Neural progenitor cell (in vitro differentiated cells): ENCODE results near the gene DOCK9.

Experiments
- EZH2 ChIP-seq: fragments of 200-600 bp; sonication (generic); IDR thresholded peaks from 2 replicates; pipeline ENCODE4 v1.6.1; 2017; ENCODE audit warnings: antibody characterized with exemption, mild to moderate bottlenecking, moderate library complexity
- EZH2phosphoT487 ChIP-seq: fragments of 200-600 bp; sonication (generic); IDR thresholded peaks from 2 replicates; pipeline ENCODE4 v1.6.1; 2017; ENCODE audit warnings: antibody characterized with exemption
- TF ChIP-seq, protein P1 (sequence below): fragments of 200-600 bp; sonication (generic); IDR thresholded peaks from 2 replicates; pipeline ENCODE4 v1.5.1; 2017; ENCODE audit warnings: antibody characterized with exemption, mild to moderate bottlenecking

DNA sequence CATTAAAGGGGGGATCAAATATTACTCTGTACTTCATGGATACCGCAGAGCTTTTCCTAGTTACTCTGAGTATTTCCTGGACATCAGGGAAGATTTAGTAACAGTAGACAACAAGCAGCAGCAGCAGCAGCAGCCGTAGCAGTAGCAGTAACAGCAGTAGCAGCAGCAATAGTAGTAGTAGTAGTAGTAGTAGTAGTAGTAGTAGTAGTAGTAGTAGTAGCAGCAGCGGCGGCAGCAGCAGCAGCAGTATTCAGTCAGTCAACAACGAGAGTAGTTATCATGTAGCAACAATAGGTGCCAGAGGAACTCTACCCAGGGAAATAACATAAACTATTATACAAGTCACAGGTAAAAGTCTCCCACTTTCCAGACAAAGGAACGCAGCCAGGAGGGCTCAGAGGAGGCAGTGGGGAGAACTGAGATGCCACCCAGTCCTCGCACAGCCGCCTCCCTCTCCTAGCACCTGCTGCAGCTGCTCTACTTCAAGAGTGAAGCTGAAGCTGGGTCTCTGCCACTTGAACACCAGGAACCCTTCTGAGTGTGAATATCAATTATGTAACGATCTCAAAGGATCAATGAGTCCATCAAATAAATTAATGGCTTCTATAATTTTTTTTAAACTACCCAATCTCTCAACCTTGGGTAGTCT is 1.3 kb upstream of the DOCK9 start:
- TF ChIP-seq, protein P1, sequence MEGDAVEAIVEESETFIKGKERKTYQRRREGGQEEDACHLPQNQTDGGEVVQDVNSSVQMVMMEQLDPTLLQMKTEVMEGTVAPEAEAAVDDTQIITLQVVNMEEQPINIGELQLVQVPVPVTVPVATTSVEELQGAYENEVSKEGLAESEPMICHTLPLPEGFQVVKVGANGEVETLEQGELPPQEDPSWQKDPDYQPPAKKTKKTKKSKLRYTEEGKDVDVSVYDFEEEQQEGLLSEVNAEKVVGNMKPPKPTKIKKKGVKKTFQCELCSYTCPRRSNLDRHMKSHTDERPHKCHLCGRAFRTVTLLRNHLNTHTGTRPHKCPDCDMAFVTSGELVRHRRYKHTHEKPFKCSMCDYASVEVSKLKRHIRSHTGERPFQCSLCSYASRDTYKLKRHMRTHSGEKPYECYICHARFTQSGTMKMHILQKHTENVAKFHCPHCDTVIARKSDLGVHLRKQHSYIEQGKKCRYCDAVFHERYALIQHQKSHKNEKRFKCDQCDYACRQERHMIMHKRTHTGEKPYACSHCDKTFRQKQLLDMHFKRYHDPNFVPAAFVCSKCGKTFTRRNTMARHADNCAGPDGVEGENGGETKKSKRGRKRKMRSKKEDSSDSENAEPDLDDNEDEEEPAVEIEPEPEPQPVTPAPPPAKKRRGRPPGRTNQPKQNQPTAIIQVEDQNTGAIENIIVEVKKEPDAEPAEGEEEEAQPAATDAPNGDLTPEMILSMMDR, result no peak
- TF ChIP-seq EZH2phosphoT487 (no peak), EZH2 (no peak)
